Measurements from ENCODE around the gene SPSB4. TPM values are rescaled to one million over a fixed set of nuclear protein-coding genes. Genes with fewer than 3 reads are reported as not detected.

The SPSB4 gene
- total RNA-seq, 1 donor from 2014 or later = 0.58 TPM

GRCh38 chr3:141100531-141101320 lies 49.6 kb downstream of the SPSB4 start:
- no peak for TF ChIP-seq CTCF (conservative IDR thresholded peaks at IDR 0.05; ENCODE audit: low read depth, low read length)
- no peak for DNase-seq (ENCODE audit: low read depth)
- H3K4me3 ChIP-seq (ENCODE audit: low read depth, low read length) = no peak overlapping the region

- no peak for DNase-seq (ENCODE audit: low read depth)
- no peak for TF ChIP-seq CTCF (conservative IDR thresholded peaks at IDR 0.05; ENCODE audit: low read depth, low read length)
- no peak overlapping the region for H3K4me3 ChIP-seq (ENCODE audit: low read depth, low read length)
Measured at GRCh38 chr3:141102372-141102771, 51.2 kb downstream of the SPSB4 start.

- no peak overlapping the region for H3K4me3 ChIP-seq (ENCODE audit: low read depth, low read length)
- DNase-seq (ENCODE audit: low read depth) = no peak
- no peak for TF ChIP-seq CTCF (conservative IDR thresholded peaks at IDR 0.05; ENCODE audit: low read depth, low read length)
Measured at GRCh38 chr3:141103067-141103466, 51.9 kb downstream of the SPSB4 start.

GRCh38 chr3:141103503-141103902 lies 52.4 kb downstream of the SPSB4 start:
- no peak for TF ChIP-seq CTCF (conservative IDR thresholded peaks at IDR 0.05; ENCODE audit: low read depth, low read length)
- no peak for DNase-seq (ENCODE audit: low read depth)
- no peak overlapping the region for H3K4me3 ChIP-seq (ENCODE audit: low read depth, low read length)

GRCh38 chr3:141104151-141104821 lies 53.1 kb downstream of the SPSB4 start:
- TF ChIP-seq CTCF (conservative IDR thresholded peaks at IDR 0.05; ENCODE audit: low read depth, low read length) = no peak
- no peak overlapping the region for H3K4me3 ChIP-seq (ENCODE audit: low read depth, low read length)
- DNase-seq (ENCODE audit: low read depth) = no peak

- peak; percentile 32 for DNase-seq (ENCODE audit: low read depth)
- peak; percentile 82 for TF ChIP-seq CTCF (conservative IDR thresholded peaks at IDR 0.05; ENCODE audit: low read depth, low read length)
Measured at GRCh38 chr3:141105828-141106628, 54.9 kb downstream of the SPSB4 start.

More at GRCh38 chr3:141105828-141106628, 54.9 kb downstream of the SPSB4 start:
- H3K4me3 ChIP-seq (ENCODE audit: low read depth, low read length) = no peak overlapping the region

All from epithelial cell of proximal tubule (primary cell).